Endothelial cell of umbilical vein (primary cell): ENCODE results near the gene RIMBP2. TPM values are rescaled to one million over a fixed set of nuclear protein-coding genes. Genes with fewer than 3 reads are reported as not detected.

Experiments used
- BruUV-seq: library from RNA; stranded (reverse); fragments of 400-500 nt; replicated peaks from 2 replicates; lab custom pipeline; 2021; lab: Mats Ljungman, UMichigan
- CTCF ChIA-PET: fragments of 300-600, 350-600 bp; sonication (Branson Sonifier 250); formaldehyde crosslinking; loops from one replicate; lab custom pipeline; 2021; ENCODE audit warnings: antibody characterized with exemption, inconsistent platforms; lab: Charles Lee
- POLR2A ChIA-PET: fragments of 300-600, 350-600 bp; sonication (Branson Sonifier 250); formaldehyde crosslinking; loops from one replicate; lab custom pipeline; 2021; ENCODE audit warnings: antibody characterized with exemption, inconsistent platforms; lab: Charles Lee
- DNase-seq: peaks from one replicate; pipeline ENCODE4 v3.0.0-alpha.2; 2011; ENCODE audit warnings: low read depth, low spot score
- FAIRE-seq: peaks from 2 replicates; lab custom pipeline; 2011; peaks lifted over from hg19 to GRCh38; lab: Jason Lieb, UNC
- H2AFZ ChIP-seq: 2 replicates; pipeline ENCODE4 v1.6.0; 2012; ENCODE audit warnings: low read depth, low read length, control low read depth, inconsistent platforms
- H3K27ac ChIP-seq: 2 replicates; pipeline ENCODE4 v1.5.1; 2011; ENCODE audit warnings: low read depth, mild to moderate bottlenecking, control low read depth, low read length, moderate library complexity; ENCODE audit not compliant: insufficient read depth
- H3K27me3 ChIP-seq, 2 experiments: 2 replicates each; pipeline versions ENCODE4 v1.6.0 to v1.6.1; 2011; ENCODE audit warnings: low read length in 2 of 2, mixed read lengths in 1 of 2; ENCODE audit not compliant: control insufficient read depth in 2 of 2, insufficient read depth in 2 of 2
- H3K36me3 ChIP-seq, 2 experiments: 2 replicates in 1 of 2; 3 replicates in 1 of 2; pipeline ENCODE4 v1.5.1; 2011; ENCODE audit warnings: low read length in 2 of 2, mild to moderate bottlenecking in 1 of 2, moderate library complexity in 1 of 2; ENCODE audit not compliant: control insufficient read depth in 2 of 2, insufficient read depth in 2 of 2; ENCODE audit errors: extremely low read depth in 1 of 2
- H3K4me1 ChIP-seq: 3 replicates; pipeline ENCODE4 v1.5.1; 2011; ENCODE audit warnings: mild to moderate bottlenecking, low read length; ENCODE audit not compliant: control insufficient read depth, insufficient read depth; ENCODE audit errors: extremely low read depth
- H3K4me2 ChIP-seq: 2 replicates; pipeline ENCODE4 v1.6.1; 2011; ENCODE audit warnings: low read length, control low read depth, mixed read lengths; ENCODE audit not compliant: insufficient read depth
- H3K4me3 ChIP-seq, 3 experiments: fragments of 200-600 bp in 1 of 3; sonication (generic), shearing (Covaris generic) in 1 of 3; replicated peaks in 1 of 3; 2 replicates each; pipeline ENCODE4 v1.5.1; 2011 to 2016; ENCODE audit warnings: control low read depth in 3 of 3, low read length in 3 of 3, mild to moderate bottlenecking in 2 of 3, inconsistent platforms in 1 of 3, low read depth in 1 of 3, moderate library complexity in 1 of 3; ENCODE audit not compliant: insufficient read depth in 1 of 3
- H3K79me2 ChIP-seq: 2 replicates; pipeline ENCODE4 v1.6.0; 2012; ENCODE audit warnings: low read length, inconsistent platforms; ENCODE audit not compliant: control insufficient read depth, insufficient read depth
- H3K9ac ChIP-seq: replicated peaks from 2 replicates; pipeline ENCODE3; 2011; ENCODE audit warnings: low read length, control low read depth; ENCODE audit not compliant: insufficient read depth; ENCODE audit errors: extremely low read depth
- H3K9me1 ChIP-seq: replicated peaks from 3 replicates; pipeline ENCODE4 v1.6.0; 2011; ENCODE audit warnings: mild to moderate bottlenecking, low read length; ENCODE audit not compliant: control insufficient read depth, insufficient read depth; ENCODE audit errors: extremely low read depth
- H3K9me3 ChIP-seq: replicated peaks from 2 replicates; pipeline ENCODE4 v1.5.1; 2012; ENCODE audit warnings: low read length, inconsistent platforms; ENCODE audit not compliant: control insufficient read depth, insufficient read depth
- H4K20me1 ChIP-seq: replicated peaks from 2 replicates; pipeline ENCODE3; 2011; ENCODE audit warnings: mild to moderate bottlenecking, low read length; ENCODE audit not compliant: control insufficient read depth, insufficient read depth; ENCODE audit errors: extremely low read depth
- JUN ChIP-seq: IDR thresholded peaks from 2 replicates; pipeline ENCODE4 v1.6.1; 2011; ENCODE audit warnings: borderline replicate concordance, low read depth; ENCODE audit not compliant: insufficient read length, insufficient read depth
- MYC ChIP-seq: IDR thresholded peaks from one replicate; pipeline ENCODE4 v1.6.1; 2011; ENCODE audit warnings: mild to moderate bottlenecking, low read depth, low read length
- POLR2AphosphoS5 ChIP-seq: IDR thresholded peaks from 2 replicates; pipeline ENCODE4 v1.6.1; 2012; ENCODE audit warnings: low read depth, mild to moderate bottlenecking, control low read depth, low read length, moderate library complexity; ENCODE audit not compliant: insufficient read depth
- dilution Hi-C: fragments of 300-500 bp; cut with MboI; formaldehyde crosslinking; loops from one replicate; pipeline ENCODE4 v1.15.0; 2019; ENCODE audit warnings: low sequenced_read_pairs; ENCODE audit not compliant: extremely low pct_ligation_motif_present
- intact Hi-C: fragments of 100-400 bp; cut with micrococcal nuclease; formaldehyde crosslinking; loops from one replicate; pipeline ENCODE4 v1.10.0; 2022
- polyA plus RNA-seq, 4 experiments: library from polyadenylated mRNA; depleted of rRNA in 3 of 4; stranded (reverse) in 3 of 4; unstranded in 1 of 4; fragments of >200 nt; gene quantifications; 2 replicates each; pipeline versions ENCODE4 v1.2.1 to v1.2.3, GENCODE V29; 2011 to 2012; ENCODE audit warnings: missing spikeins in 1 of 4
- total RNA-seq: library from RNA; stranded (reverse); gene quantifications from 2 replicates; pipeline ENCODE4 v1.2.3, GENCODE V29; 2021

Gene RIMBP2
- total and polyA plus RNA-seq, 2 donors (not counting 3 experiments of a cell fraction or from before 2014, with no cell fraction given) = 0.04 TPM; not detected in 1

GRCh38 chr12:130764073-130764472, 48.0 kb upstream of the RIMBP2 start:
- no peak for FAIRE-seq

GRCh38 chr12:130762319-130762675, 46.2 kb upstream of the RIMBP2 start:
- Histone ChIP-seq H3K27me3 (no peaks in the 10 kb centered on the region), H3K4me3 (no peak overlapping the region), H3K4me2 (no peak overlapping the region), H3K27ac (no peak overlapping the region), H3K9ac (no peak overlapping the region), H3K9me1 (no peaks in the 10 kb centered on the region), H3K36me3 (no peaks in the 10 kb centered on the region), H3K79me2 (no peaks in the 10 kb centered on the region), H3K9me3 (peaks cover 3% of the 10 kb centered on the region), H4K20me1 (no peaks in the 10 kb centered on the region), H2AFZ (no peak overlapping the region), H3K4me1 (no peaks in the 10 kb centered on the region)
- CTCF ChIA-PET = no interaction called here
- no TSS peak for BruUV-seq
- FAIRE-seq (no peak), DNase-seq (no peak)
- POLR2A ChIA-PET = no interaction called here
- dilution Hi-C loops = no loop called here
- intact Hi-C loops = loop anchor here (10.0 kb wide), 1 partner anchor 373 kb away; no protein-coding TSS in a partner anchor
- no peak for TF ChIP-seq POLR2AphosphoS5

More at GRCh38 chr12:130764073-130764472, 48.0 kb upstream of the RIMBP2 start:
- H3K9me3 ChIP-seq = peaks cover 3% of the 10 kb centered on the region
- H3K4me1 ChIP-seq = no peaks in the 10 kb centered on the region
- peak; percentile 7 for DNase-seq
- ChIA-PET POLR2A (no interaction called here), CTCF (no interaction called here)
- no peak overlapping the region for H2AFZ ChIP-seq
- H3K4me2 ChIP-seq = no peak overlapping the region
- no peaks in the 10 kb centered on the region for H3K9me1 ChIP-seq
- no TSS peak for BruUV-seq
- H3K79me2 ChIP-seq = no peaks in the 10 kb centered on the region
- no peaks in the 10 kb centered on the region for H3K36me3 ChIP-seq
- H4K20me1 ChIP-seq = no peaks in the 10 kb centered on the region
- dilution Hi-C loops = no loop called here
- no peaks in the 10 kb centered on the region for H3K27me3 ChIP-seq
- H3K4me3 ChIP-seq = no peak overlapping the region
- TF ChIP-seq JUN (peak; percentile 58), MYC (no peak)
- H3K27ac ChIP-seq = no peak overlapping the region
- intact Hi-C loops = loop anchor here (10.0 kb wide), 1 partner anchor 371 kb away; no protein-coding TSS in a partner anchor
- no peak overlapping the region for H3K9ac ChIP-seq
